HCT116 (cell line): ENCODE measurements around the gene FPR3. TPM values are rescaled to one million over a fixed set of nuclear protein-coding genes. Genes with fewer than 3 reads are reported as not detected.

Experiments used
- ATAC-seq: fragments of 200-7000 bp; cut with Tn5 transposase; 2 replicates; pipeline ENCODE4 v1.9.1; 2020; ENCODE audit warnings: mild to moderate bottlenecking, moderate library complexity
- BruUV-seq: library from RNA; stranded (reverse); fragments of 400-500 nt; replicated peaks from 2 replicates; lab custom pipeline; 2021; lab: Mats Ljungman, UMichigan
- CTCF ChIA-PET: fragments of 300-600 bp; sonication (Branson Sonifier 250); formaldehyde crosslinking; loops from one replicate; lab custom pipeline; 2021; ENCODE audit warnings: antibody characterized with exemption; lab: Charles Lee
- POLR2A ChIA-PET: fragments of 300-600, 350-600 bp; sonication (Branson Sonifier 250); formaldehyde crosslinking; loops from one replicate; lab custom pipeline; 2021; ENCODE audit warnings: antibody characterized with exemption; lab: Charles Lee
- RAD21 ChIA-PET, 2 experiments: fragments of 300-600 bp; sonication (Branson Sonifier 250); formaldehyde crosslinking; loops; one replicate each; lab custom pipeline; 2023; ENCODE audit warnings: low total read pairs in 2 of 2; ENCODE audit not compliant: uncharacterized antibody in 2 of 2, unreplicated experiment in 2 of 2, low non-redundant PET in 1 of 2; lab: Charles Lee
- DNase-seq: peaks from one replicate; pipeline ENCODE4 v3.0.0-alpha.2; 2010; ENCODE audit warnings: low read depth, low spot score
- H2AFZ ChIP-seq: fragments of 200-600 bp; shearing (Covaris generic), sonication (generic); 2 replicates; pipeline ENCODE4 v1.6.1; 2017; ENCODE audit warnings: low read depth, mixed run types, mixed read lengths, antibody characterized with exemption, low read length; ENCODE audit not compliant: poor library complexity, severe bottlenecking
- H3K27ac ChIP-seq: 2 replicates; pipeline ENCODE4 v1.5.1; 2012; ENCODE audit warnings: low read depth, low read length
- H3K27me3 ChIP-seq: fragments of 200-600 bp; sonication (generic); 2 replicates; pipeline ENCODE4 v1.6.1; 2016; ENCODE audit warnings: mixed run types, low read length, mixed read lengths; ENCODE audit not compliant: insufficient read depth
- H3K36me3 ChIP-seq, 2 experiments: fragments of 200-500 bp in 1 of 2; fragments of 200-600 bp in 1 of 2; sonication (Bioruptor generic) in 1 of 2; sonication (generic) in 1 of 2; 2 replicates each; pipeline versions ENCODE4 v1.5.1 to v1.6.1; 2014 to 2016; ENCODE audit warnings: low read length in 2 of 2, inconsistent platforms in 1 of 2, mixed read lengths in 1 of 2, mixed run types in 1 of 2; ENCODE audit not compliant: insufficient read depth in 2 of 2, control insufficient read depth in 1 of 2
- H3K4me1 ChIP-seq, 2 experiments: fragments of 200-600 bp in 1 of 2; sonication (generic) in 1 of 2; 2 replicates each; pipeline versions ENCODE4 v1.5.1 to v1.6.1; 2012 to 2017; ENCODE audit warnings: low read length in 2 of 2, inconsistent platforms in 1 of 2, mild to moderate bottlenecking in 1 of 2, mixed read lengths in 1 of 2, mixed run types in 1 of 2, moderate library complexity in 1 of 2; ENCODE audit not compliant: insufficient read depth in 2 of 2, control insufficient read depth in 1 of 2
- H3K4me2 ChIP-seq: fragments of 200-600 bp; sonication (generic); 2 replicates; pipeline ENCODE4 v1.6.1; 2017; ENCODE audit warnings: mixed run types, low read length, mixed read lengths
- H3K4me3 ChIP-seq, 2 experiments: fragments of 200-600 bp in 1 of 2; sonication (generic) in 1 of 2; replicated peaks in 1 of 2; 2 replicates each; pipeline ENCODE4 v1.5.1; 2011 to 2016; ENCODE audit warnings: low read length in 2 of 2, control low read depth in 1 of 2, low read depth in 1 of 2, mild to moderate bottlenecking in 1 of 2, mixed read lengths in 1 of 2, mixed run types in 1 of 2
- H3K79me2 ChIP-seq: fragments of 200-600 bp; sonication (generic); 2 replicates; pipeline ENCODE4 v1.6.1; 2017; ENCODE audit warnings: mild to moderate bottlenecking, mixed run types, low read length, moderate library complexity, mixed read lengths; ENCODE audit not compliant: insufficient read depth
- H3K9ac ChIP-seq: fragments of 200-600 bp; sonication (generic); 2 replicates; pipeline ENCODE4 v1.6.1; 2016; ENCODE audit warnings: low read length, mixed read lengths
- H3K9me2 ChIP-seq: fragments of 200-600 bp; sonication (generic), shearing (Covaris generic); 2 replicates; pipeline ENCODE4 v1.6.1; 2017; ENCODE audit warnings: mixed run types, mild to moderate bottlenecking, moderate library complexity; ENCODE audit not compliant: insufficient read depth
- H3K9me3 ChIP-seq, 2 experiments: fragments of 200-500 bp in 1 of 2; fragments of 200-600 bp in 1 of 2; sonication (Bioruptor generic) in 1 of 2; sonication (generic) in 1 of 2; 2 replicates each; pipeline ENCODE4 v1.6.1; 2014 to 2017; ENCODE audit warnings: low read length in 2 of 2, mixed read lengths in 2 of 2, inconsistent platforms in 1 of 2, low read depth in 1 of 2, mild to moderate bottlenecking in 1 of 2, mixed run types in 1 of 2, moderate library complexity in 1 of 2; ENCODE audit not compliant: control insufficient read depth in 1 of 2, insufficient read depth in 1 of 2
- H4K20me1 ChIP-seq: fragments of 200-600 bp; sonication (generic), shearing (Covaris generic); 2 replicates; pipeline ENCODE4 v1.6.1; 2017; ENCODE audit warnings: mixed run types, mild to moderate bottlenecking, moderate library complexity; ENCODE audit not compliant: insufficient read depth
- CBX3 ChIP-seq: IDR thresholded peaks from 2 replicates; pipeline ENCODE4 v1.6.1; 2012; ENCODE audit warnings: low read depth
- EGR1 ChIP-seq: IDR thresholded peaks from 2 replicates; pipeline ENCODE4 v1.6.1; 2012; ENCODE audit warnings: low read depth
- ELF1 ChIP-seq: IDR thresholded peaks from 2 replicates; pipeline ENCODE4 v1.6.1; 2012; ENCODE audit warnings: low read depth, borderline replicate concordance
- EZH2 ChIP-seq: fragments of 200-600 bp; sonication (generic); IDR thresholded peaks from 2 replicates; pipeline ENCODE4 v1.6.1; 2017; ENCODE audit warnings: antibody characterized with exemption, mixed run types
- EZH2phosphoT487 ChIP-seq: fragments of 200-600 bp; IDR thresholded peaks from 2 replicates; pipeline ENCODE4 v1.6.1; 2018; ENCODE audit warnings: antibody characterized with exemption, borderline replicate concordance
- JUND ChIP-seq: IDR thresholded peaks from 2 replicates; pipeline ENCODE4 v1.6.1; 2012
- POLR2A ChIP-seq: IDR thresholded peaks from 2 replicates; pipeline ENCODE4 v1.7.0; 2011; ENCODE audit warnings: borderline replicate concordance; ENCODE audit not compliant: insufficient read depth, insufficient read length; ENCODE audit errors: extremely low read depth
- POLR2AphosphoS5 ChIP-seq: IDR thresholded peaks from 2 replicates; pipeline ENCODE4 v1.6.1; 2011; ENCODE audit warnings: mild to moderate bottlenecking, low read depth, low read length, moderate library complexity
- RAD21 ChIP-seq: IDR thresholded peaks from 2 replicates; pipeline ENCODE4 v1.6.1; 2012; ENCODE audit warnings: low read depth, mild to moderate bottlenecking
- SIN3A ChIP-seq: IDR thresholded peaks from 2 replicates; pipeline ENCODE4 v1.6.1; 2012; ENCODE audit warnings: low read depth
- SP1 ChIP-seq: IDR thresholded peaks from 2 replicates; pipeline ENCODE4 v1.6.1; 2012; ENCODE audit warnings: low read depth
- SRF ChIP-seq: IDR thresholded peaks from 2 replicates; pipeline ENCODE4 v1.6.1; 2012; ENCODE audit warnings: low read depth
- YY1 ChIP-seq: IDR thresholded peaks from 2 replicates; pipeline ENCODE4 v1.6.1; 2011; ENCODE audit warnings: low read length, low read depth, moderate library complexity, mild to moderate bottlenecking; ENCODE audit not compliant: insufficient replicate concordance; ENCODE audit errors: extremely low read depth
- ZFX ChIP-seq: fragments of 450-650 bp; IDR thresholded peaks from 2 replicates; pipeline ENCODE4 v1.6.1; 2017
- ZNF274 ChIP-seq: fragments of 200-500 bp; sonication (Bioruptor generic); IDR thresholded peaks from 2 replicates; pipeline ENCODE4 v1.6.1; 2014; ENCODE audit warnings: mild to moderate bottlenecking, low read depth, low read length, inconsistent platforms
- intact Hi-C: fragments of 100-400 bp; cut with micrococcal nuclease; formaldehyde crosslinking; loops from 2 replicates; pipeline ENCODE4 v1.10.0; 2022
- total RNA-seq: library from RNA; stranded (reverse); gene quantifications from one replicate; pipeline ENCODE4 v1.2.1, GENCODE V29; 2021; ENCODE audit not compliant: unreplicated experiment
- TF ChIP-seq, protein P1 (sequence below): IDR thresholded peaks from 2 replicates; pipeline ENCODE4 v1.6.1; 2012; ENCODE audit warnings: low read depth
- TF ChIP-seq, protein P2 (sequence below): IDR thresholded peaks from 2 replicates; pipeline ENCODE4 v1.6.1; 2012
- TF ChIP-seq, protein P3 (sequence below): IDR thresholded peaks from 2 replicates; pipeline ENCODE4 v1.6.1; 2011; ENCODE audit warnings: mild to moderate bottlenecking, low read length, moderate library complexity; ENCODE audit not compliant: insufficient replicate concordance; ENCODE audit errors: extremely low read depth
- TF ChIP-seq, protein P4 (sequence below), 3 experiments: fragments of 200-600 bp in 1 of 3; sonication (generic) in 1 of 3; IDR thresholded peaks in 2 of 3; conservative IDR thresholded peaks in 1 of 3; 2 replicates each; pipeline ENCODE4 v1.5.1; 2012 to 2017; ENCODE audit warnings: low read depth in 2 of 3, low read length in 2 of 3, antibody characterized with exemption in 1 of 3, borderline replicate concordance in 1 of 3, control low read depth in 1 of 3, mild to moderate bottlenecking in 1 of 3, mixed read lengths in 1 of 3, mixed run types in 1 of 3, moderate library complexity in 1 of 3; ENCODE audit not compliant: insufficient read depth in 1 of 3

The FPR3 gene
- total RNA-seq, 1 experiment from 2014 or later, result not detected

DNA sequence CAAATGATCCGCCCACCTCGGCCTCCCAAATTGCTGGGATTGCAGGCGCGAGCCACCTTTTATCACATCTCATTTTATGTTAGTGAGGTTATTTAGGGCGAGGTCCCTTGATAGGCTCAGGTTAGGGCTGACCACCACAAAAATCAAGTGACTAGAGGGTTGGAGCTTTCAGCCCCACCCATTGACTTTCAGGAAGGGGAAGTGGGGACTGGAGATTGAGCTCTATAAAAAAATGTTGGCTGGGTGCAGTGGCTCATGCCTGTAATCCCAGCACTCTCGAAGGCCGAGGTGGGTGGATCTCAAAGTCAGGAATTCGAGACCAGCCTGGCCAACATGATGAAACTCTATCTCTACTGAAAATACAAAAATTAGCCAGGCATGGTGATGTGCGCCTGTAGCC, 20.1 kb downstream of the FPR3 start:
- Histone ChIP-seq H3K9me2 (no peaks in the 10 kb centered on the region), H3K27ac (no peak overlapping the region), H4K20me1 (no peaks in the 10 kb centered on the region), H3K9me3 (peaks cover 0 to 3% of the 10 kb centered on the region in 2 experiments; a peak in 2 of 4 replicates), H2AFZ (no peak overlapping the region), H3K4me1 (no peaks in the 10 kb centered on the region), H3K36me3 (no peaks in the 10 kb centered on the region), H3K27me3 (no peaks in the 10 kb centered on the region), H3K4me3 (no peak overlapping the region)
- intact Hi-C loops, result no loop called here
- RAD21 ChIA-PET, result no interaction called here
- no peak for DNase-seq
- TF ChIP-seq ELF1 (no peak), ZFX (no peak), CBX3 (no peak), SP1 (no peak), EZH2phosphoT487 (no peak), EZH2 (no peak), RAD21 (no peak), ZNF274 (no peak), POLR2AphosphoS5 (no peak), JUND (no peak), POLR2A (no peak), YY1 (no peak), EGR1 (no peak), SIN3A (no peak), SRF (no peak)
- TF ChIP-seq, protein P1, sequence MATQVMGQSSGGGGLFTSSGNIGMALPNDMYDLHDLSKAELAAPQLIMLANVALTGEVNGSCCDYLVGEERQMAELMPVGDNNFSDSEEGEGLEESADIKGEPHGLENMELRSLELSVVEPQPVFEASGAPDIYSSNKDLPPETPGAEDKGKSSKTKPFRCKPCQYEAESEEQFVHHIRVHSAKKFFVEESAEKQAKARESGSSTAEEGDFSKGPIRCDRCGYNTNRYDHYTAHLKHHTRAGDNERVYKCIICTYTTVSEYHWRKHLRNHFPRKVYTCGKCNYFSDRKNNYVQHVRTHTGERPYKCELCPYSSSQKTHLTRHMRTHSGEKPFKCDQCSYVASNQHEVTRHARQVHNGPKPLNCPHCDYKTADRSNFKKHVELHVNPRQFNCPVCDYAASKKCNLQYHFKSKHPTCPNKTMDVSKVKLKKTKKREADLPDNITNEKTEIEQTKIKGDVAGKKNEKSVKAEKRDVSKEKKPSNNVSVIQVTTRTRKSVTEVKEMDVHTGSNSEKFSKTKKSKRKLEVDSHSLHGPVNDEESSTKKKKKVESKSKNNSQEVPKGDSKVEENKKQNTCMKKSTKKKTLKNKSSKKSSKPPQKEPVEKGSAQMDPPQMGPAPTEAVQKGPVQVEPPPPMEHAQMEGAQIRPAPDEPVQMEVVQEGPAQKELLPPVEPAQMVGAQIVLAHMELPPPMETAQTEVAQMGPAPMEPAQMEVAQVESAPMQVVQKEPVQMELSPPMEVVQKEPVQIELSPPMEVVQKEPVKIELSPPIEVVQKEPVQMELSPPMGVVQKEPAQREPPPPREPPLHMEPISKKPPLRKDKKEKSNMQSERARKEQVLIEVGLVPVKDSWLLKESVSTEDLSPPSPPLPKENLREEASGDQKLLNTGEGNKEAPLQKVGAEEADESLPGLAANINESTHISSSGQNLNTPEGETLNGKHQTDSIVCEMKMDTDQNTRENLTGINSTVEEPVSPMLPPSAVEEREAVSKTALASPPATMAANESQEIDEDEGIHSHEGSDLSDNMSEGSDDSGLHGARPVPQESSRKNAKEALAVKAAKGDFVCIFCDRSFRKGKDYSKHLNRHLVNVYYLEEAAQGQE, result no peak
- TF ChIP-seq, protein P2, sequence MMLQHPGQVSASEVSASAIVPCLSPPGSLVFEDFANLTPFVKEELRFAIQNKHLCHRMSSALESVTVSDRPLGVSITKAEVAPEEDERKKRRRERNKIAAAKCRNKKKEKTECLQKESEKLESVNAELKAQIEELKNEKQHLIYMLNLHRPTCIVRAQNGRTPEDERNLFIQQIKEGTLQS, result no peak
- TF ChIP-seq, protein P3, sequence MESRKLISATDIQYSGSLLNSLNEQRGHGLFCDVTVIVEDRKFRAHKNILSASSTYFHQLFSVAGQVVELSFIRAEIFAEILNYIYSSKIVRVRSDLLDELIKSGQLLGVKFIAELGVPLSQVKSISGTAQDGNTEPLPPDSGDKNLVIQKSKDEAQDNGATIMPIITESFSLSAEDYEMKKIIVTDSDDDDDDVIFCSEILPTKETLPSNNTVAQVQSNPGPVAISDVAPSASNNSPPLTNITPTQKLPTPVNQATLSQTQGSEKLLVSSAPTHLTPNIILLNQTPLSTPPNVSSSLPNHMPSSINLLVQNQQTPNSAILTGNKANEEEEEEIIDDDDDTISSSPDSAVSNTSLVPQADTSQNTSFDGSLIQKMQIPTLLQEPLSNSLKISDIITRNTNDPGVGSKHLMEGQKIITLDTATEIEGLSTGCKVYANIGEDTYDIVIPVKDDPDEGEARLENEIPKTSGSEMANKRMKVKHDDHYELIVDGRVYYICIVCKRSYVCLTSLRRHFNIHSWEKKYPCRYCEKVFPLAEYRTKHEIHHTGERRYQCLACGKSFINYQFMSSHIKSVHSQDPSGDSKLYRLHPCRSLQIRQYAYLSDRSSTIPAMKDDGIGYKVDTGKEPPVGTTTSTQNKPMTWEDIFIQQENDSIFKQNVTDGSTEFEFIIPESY, result no peak
- TF ChIP-seq, protein P4, sequence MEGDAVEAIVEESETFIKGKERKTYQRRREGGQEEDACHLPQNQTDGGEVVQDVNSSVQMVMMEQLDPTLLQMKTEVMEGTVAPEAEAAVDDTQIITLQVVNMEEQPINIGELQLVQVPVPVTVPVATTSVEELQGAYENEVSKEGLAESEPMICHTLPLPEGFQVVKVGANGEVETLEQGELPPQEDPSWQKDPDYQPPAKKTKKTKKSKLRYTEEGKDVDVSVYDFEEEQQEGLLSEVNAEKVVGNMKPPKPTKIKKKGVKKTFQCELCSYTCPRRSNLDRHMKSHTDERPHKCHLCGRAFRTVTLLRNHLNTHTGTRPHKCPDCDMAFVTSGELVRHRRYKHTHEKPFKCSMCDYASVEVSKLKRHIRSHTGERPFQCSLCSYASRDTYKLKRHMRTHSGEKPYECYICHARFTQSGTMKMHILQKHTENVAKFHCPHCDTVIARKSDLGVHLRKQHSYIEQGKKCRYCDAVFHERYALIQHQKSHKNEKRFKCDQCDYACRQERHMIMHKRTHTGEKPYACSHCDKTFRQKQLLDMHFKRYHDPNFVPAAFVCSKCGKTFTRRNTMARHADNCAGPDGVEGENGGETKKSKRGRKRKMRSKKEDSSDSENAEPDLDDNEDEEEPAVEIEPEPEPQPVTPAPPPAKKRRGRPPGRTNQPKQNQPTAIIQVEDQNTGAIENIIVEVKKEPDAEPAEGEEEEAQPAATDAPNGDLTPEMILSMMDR (IDR thresholded peaks at IDR 0.05 in 2 of 3, conservative IDR thresholded peaks at IDR 0.05 in 1 of 3; ENCODE audit: borderline replicate concordance in 1 of 3, insufficient read depth in 1 of 3, low read depth in 2 of 3, low read length in 2 of 3), result no peak
- TF ChIP-seq, all 23 proteins: peak for 0
- no peak overlapping the region for H3K9ac ChIP-seq
- ATAC-seq, result no peak
- BruUV-seq, result no TSS peak
- ChIA-PET CTCF (no interaction called here), POLR2A (no interaction called here)
- no peak overlapping the region for H3K4me2 ChIP-seq
- no peaks in the 10 kb centered on the region for H3K79me2 ChIP-seq
